SK-N-SH (cell line): ENCODE measurements around the gene ROS1. TPM values are rescaled to one million over a fixed set of nuclear protein-coding genes. Genes with fewer than 3 reads are reported as not detected.

ENCODE experiments used
- CHD2 ChIP-seq: fragments of 150-350 bp; IDR thresholded peaks from 2 replicates; pipeline ENCODE4 v1.6.1; 2018; ENCODE audit warnings: low read length; ENCODE audit not compliant: partially characterized antibody
- ELF1 ChIP-seq: IDR thresholded peaks from 2 replicates; pipeline ENCODE4 v1.4.0; 2012
- FOSL2 ChIP-seq: IDR thresholded peaks from 2 replicates; pipeline ENCODE4 v1.4.0; 2012; ENCODE audit warnings: low read depth, mild to moderate bottlenecking, moderate library complexity, borderline replicate concordance
- FOXJ3 ChIP-seq: sonication (generic); formaldehyde crosslinking; IDR thresholded peaks from 2 replicates; pipeline ENCODE4 v1.5.1; 2020; ENCODE audit warnings: mild to moderate bottlenecking, missing genetic modification reagents
- FOXM1 ChIP-seq: IDR thresholded peaks from 2 replicates; pipeline ENCODE4 v1.4.0; 2012; ENCODE audit warnings: low read depth, mild to moderate bottlenecking
- GATA2 ChIP-seq: sonication (generic); formaldehyde crosslinking; IDR thresholded peaks from 2 replicates; pipeline ENCODE4 v1.5.0; 2020; ENCODE audit warnings: mild to moderate bottlenecking, missing genetic modification reagents
- JUND ChIP-seq: IDR thresholded peaks from 2 replicates; pipeline ENCODE4 v1.4.0; 2012
- NFIC ChIP-seq: IDR thresholded peaks from 2 replicates; pipeline ENCODE4 v1.4.0; 2012; ENCODE audit warnings: borderline replicate concordance
- NRF1 ChIP-seq: IDR thresholded peaks from 2 replicates; pipeline ENCODE4 v1.6.1; 2012; ENCODE audit warnings: low read depth, mild to moderate bottlenecking, low read length
- RAD21 ChIP-seq: IDR thresholded peaks from 2 replicates; pipeline ENCODE4 v1.6.1; 2012; ENCODE audit warnings: mild to moderate bottlenecking, low read length
- RCOR1 ChIP-seq: fragments of 150-350 bp; IDR thresholded peaks from 2 replicates; pipeline ENCODE4 v1.6.1; 2017; ENCODE audit warnings: antibody characterized with exemption, low read length
- RFX5 ChIP-seq: IDR thresholded peaks from 2 replicates; pipeline ENCODE4 v1.6.1; 2012; ENCODE audit warnings: mild to moderate bottlenecking, improper control_type of control experiment, low read length
- RXRA ChIP-seq: IDR thresholded peaks from 2 replicates; pipeline ENCODE4 v1.4.0; 2012; ENCODE audit warnings: low read depth, mild to moderate bottlenecking, borderline replicate concordance
- SIN3A ChIP-seq: IDR thresholded peaks from 2 replicates; pipeline ENCODE4 v1.6.1; 2012; ENCODE audit warnings: low read depth, mild to moderate bottlenecking, low read length, moderate library complexity, borderline replicate concordance
- SMC3 ChIP-seq: IDR thresholded peaks from 2 replicates; pipeline ENCODE4 v1.6.1; 2012; ENCODE audit warnings: low read depth, low read length, improper control_type of control experiment
- TAF1 ChIP-seq: IDR thresholded peaks from 2 replicates; pipeline ENCODE4 v1.6.1; 2012; ENCODE audit warnings: low read depth, mild to moderate bottlenecking, low read length, moderate library complexity, borderline replicate concordance
- TCF12 ChIP-seq: IDR thresholded peaks from 2 replicates; pipeline ENCODE4 v1.4.0; 2012
- polyA plus RNA-seq, 3 experiments: library from polyadenylated mRNA; depleted of rRNA; stranded (reverse); fragments of >200 nt; gene quantifications; 2 replicates each; pipeline ENCODE4 v1.2.3, GENCODE V29; 2012
- TF ChIP-seq, protein P1 (sequence below): IDR thresholded peaks from 2 replicates; pipeline ENCODE4 v1.6.1; 2012; ENCODE audit warnings: mild to moderate bottlenecking, low read depth, low read length, moderate library complexity
- TF ChIP-seq, protein P2 (sequence below): IDR thresholded peaks from 2 replicates; pipeline ENCODE4 v1.4.0; 2012; ENCODE audit warnings: low read depth, borderline replicate concordance
- TF ChIP-seq, protein P3 (sequence below): IDR thresholded peaks from 2 replicates; pipeline ENCODE4 v1.4.0; 2012; ENCODE audit warnings: low read depth
- TF ChIP-seq, protein P4 (sequence below): IDR thresholded peaks from 2 replicates; pipeline ENCODE4; 2012
- TF ChIP-seq, protein P5 (sequence below): fragments of 150-350 bp; IDR thresholded peaks from 2 replicates; pipeline ENCODE4 v1.6.1; 2017; ENCODE audit warnings: antibody characterized with exemption, low read length, low read depth, borderline replicate concordance

ROS1 gene
- polyA plus RNA-seq, 1 of the 3 experiments (the other 2 are of a cell fraction) = 1.8 TPM

DNA sequence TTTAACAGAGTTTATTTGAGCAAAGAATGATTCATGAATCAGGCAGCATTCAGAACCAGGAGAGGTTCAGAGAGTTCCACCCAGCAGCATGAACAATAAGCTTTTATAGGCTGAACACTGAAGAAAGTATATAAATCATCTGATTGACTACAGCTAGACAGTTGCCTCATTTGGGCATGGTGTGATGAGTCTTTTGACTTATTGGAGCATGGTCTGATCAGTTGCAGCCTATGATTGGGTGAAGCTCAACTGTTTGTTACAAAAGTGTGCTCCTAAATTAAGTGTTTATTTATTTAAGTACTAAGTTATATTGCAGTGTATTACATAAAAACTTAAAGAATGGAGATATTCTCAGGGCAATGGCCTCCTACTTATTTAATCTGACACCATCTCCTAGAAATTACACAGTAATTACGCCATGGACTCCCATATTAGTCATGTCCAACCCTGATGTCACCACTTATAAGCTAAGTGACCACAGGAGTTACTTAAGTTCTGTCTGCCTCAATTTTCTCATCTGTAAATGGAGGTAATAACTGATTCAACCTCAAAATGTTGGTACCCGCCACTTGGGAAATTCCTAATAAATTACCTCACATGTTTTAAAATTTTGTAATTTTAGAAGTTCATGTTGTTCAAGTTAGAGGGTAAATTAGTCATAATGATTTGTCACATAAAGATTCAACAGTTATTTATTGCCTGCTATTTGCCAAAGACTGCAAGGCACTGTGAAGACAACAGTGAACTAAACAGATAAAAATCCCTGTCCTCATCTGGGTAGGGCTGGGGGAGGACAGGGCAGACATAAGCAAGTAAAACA lies 15.2 kb upstream of the ROS1 start (continued):
- TF ChIP-seq, protein P1, sequence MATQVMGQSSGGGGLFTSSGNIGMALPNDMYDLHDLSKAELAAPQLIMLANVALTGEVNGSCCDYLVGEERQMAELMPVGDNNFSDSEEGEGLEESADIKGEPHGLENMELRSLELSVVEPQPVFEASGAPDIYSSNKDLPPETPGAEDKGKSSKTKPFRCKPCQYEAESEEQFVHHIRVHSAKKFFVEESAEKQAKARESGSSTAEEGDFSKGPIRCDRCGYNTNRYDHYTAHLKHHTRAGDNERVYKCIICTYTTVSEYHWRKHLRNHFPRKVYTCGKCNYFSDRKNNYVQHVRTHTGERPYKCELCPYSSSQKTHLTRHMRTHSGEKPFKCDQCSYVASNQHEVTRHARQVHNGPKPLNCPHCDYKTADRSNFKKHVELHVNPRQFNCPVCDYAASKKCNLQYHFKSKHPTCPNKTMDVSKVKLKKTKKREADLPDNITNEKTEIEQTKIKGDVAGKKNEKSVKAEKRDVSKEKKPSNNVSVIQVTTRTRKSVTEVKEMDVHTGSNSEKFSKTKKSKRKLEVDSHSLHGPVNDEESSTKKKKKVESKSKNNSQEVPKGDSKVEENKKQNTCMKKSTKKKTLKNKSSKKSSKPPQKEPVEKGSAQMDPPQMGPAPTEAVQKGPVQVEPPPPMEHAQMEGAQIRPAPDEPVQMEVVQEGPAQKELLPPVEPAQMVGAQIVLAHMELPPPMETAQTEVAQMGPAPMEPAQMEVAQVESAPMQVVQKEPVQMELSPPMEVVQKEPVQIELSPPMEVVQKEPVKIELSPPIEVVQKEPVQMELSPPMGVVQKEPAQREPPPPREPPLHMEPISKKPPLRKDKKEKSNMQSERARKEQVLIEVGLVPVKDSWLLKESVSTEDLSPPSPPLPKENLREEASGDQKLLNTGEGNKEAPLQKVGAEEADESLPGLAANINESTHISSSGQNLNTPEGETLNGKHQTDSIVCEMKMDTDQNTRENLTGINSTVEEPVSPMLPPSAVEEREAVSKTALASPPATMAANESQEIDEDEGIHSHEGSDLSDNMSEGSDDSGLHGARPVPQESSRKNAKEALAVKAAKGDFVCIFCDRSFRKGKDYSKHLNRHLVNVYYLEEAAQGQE = no peak
- TF ChIP-seq, protein P2, sequence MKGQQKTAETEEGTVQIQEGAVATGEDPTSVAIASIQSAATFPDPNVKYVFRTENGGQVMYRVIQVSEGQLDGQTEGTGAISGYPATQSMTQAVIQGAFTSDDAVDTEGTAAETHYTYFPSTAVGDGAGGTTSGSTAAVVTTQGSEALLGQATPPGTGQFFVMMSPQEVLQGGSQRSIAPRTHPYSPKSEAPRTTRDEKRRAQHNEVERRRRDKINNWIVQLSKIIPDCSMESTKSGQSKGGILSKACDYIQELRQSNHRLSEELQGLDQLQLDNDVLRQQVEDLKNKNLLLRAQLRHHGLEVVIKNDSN = no peak
- TF ChIP-seq TAF1 = peak; percentile 38; the same call in 1 of the 2 replicates
- no peak for TF ChIP-seq SMC3
- no peak for TF ChIP-seq ELF1
- TF ChIP-seq, protein P3, sequence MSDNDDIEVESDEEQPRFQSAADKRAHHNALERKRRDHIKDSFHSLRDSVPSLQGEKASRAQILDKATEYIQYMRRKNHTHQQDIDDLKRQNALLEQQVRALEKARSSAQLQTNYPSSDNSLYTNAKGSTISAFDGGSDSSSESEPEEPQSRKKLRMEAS = peak; percentile 13; the same call in 1 of the 2 replicates
- peak; percentile 77 for TF ChIP-seq RXRA
- no peak for TF ChIP-seq CHD2
- peak; percentile 92 for TF ChIP-seq TCF12
- TF ChIP-seq FOXM1 = peak; percentile 83
- no peak; the same call in 1 of the 2 replicates for TF ChIP-seq SIN3A
- TF ChIP-seq, protein P4, sequence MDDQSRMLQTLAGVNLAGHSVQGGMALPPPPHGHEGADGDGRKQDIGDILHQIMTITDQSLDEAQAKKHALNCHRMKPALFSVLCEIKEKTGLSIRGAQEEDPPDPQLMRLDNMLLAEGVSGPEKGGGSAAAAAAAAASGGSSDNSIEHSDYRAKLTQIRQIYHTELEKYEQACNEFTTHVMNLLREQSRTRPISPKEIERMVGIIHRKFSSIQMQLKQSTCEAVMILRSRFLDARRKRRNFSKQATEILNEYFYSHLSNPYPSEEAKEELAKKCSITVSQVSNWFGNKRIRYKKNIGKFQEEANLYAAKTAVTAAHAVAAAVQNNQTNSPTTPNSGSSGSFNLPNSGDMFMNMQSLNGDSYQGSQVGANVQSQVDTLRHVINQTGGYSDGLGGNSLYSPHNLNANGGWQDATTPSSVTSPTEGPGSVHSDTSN = peak; percentile 93
- no peak for TF ChIP-seq NRF1
- peak; percentile 89 for TF ChIP-seq JUND
- no peak for TF ChIP-seq RAD21
- TF ChIP-seq, protein P5, sequence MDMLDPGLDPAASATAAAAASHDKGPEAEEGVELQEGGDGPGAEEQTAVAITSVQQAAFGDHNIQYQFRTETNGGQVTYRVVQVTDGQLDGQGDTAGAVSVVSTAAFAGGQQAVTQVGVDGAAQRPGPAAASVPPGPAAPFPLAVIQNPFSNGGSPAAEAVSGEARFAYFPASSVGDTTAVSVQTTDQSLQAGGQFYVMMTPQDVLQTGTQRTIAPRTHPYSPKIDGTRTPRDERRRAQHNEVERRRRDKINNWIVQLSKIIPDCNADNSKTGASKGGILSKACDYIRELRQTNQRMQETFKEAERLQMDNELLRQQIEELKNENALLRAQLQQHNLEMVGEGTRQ = no peak
- TF ChIP-seq FOSL2 = peak; percentile 66
- no peak for TF ChIP-seq RFX5
- TF ChIP-seq FOXJ3 = no peak
- peak; percentile 88 for TF ChIP-seq NFIC
- TF ChIP-seq RCOR1 = no peak
- TF ChIP-seq GATA2 = no peak
